Left hindlimb (tissue), 1 donor: ENCODE results near the gene POLR1H.

Experiments used
- DNase-seq: peaks from one replicate; pipeline ENCODE4 v3.0.0-alpha.2; 2018

POLR1H gene

GRCh38 chr6:30097902-30098768 is 37.1 kb downstream of the POLR1H start:
- no peak for DNase-seq

- DNase-seq = no peak
These were observed 39.1 kb downstream of the POLR1H start for GRCh38 chr6:30100154-30100553.

- DNase-seq = no peak
These were observed 39.7 kb downstream of the POLR1H start for GRCh38 chr6:30100585-30101443.

- peak; percentile 85 for DNase-seq
These were observed 40.7 kb downstream of the POLR1H start for GRCh38 chr6:30101444-30102413.

GRCh38 chr6:30102414-30102969 is 41.4 kb downstream of the POLR1H start:
- DNase-seq = no peak

GRCh38 chr6:30102970-30103871 is 42.2 kb downstream of the POLR1H start:
- DNase-seq = peak; percentile 81

GRCh38 chr6:30103872-30104179 is 42.8 kb downstream of the POLR1H start:
- DNase-seq = no peak

- DNase-seq = no peak
These were observed 43.6 kb downstream of the POLR1H start for GRCh38 chr6:30104661-30105060.

GRCh38 chr6:30111266-30111856 is 50.3 kb downstream of the POLR1H start:
- DNase-seq = no peak

- DNase-seq = no peak
These were observed 51.4 kb downstream of the POLR1H start for GRCh38 chr6:30112402-30112994.

GRCh38 chr6:30113003-30113759 is 52.1 kb downstream of the POLR1H start, which contains the start of gene TRIM31:
Gene TRIM31 (minus strand): TSS chr6:30113090. CDS start chr6:30112805, 285 bp downstream.
- no peak for DNase-seq

GRCh38 chr6:30113841-30114240 is 52.8 kb downstream of the POLR1H start:
- DNase-seq = no peak
